ENCODE data around the gene CCDC127.

The CCDC127 gene

GRCh38 chr5:154236-154635, 63.7 kb downstream of the CCDC127 start:
- DNase-seq, result no peak

GRCh38 chr5:153256-153655, 64.7 kb downstream of the CCDC127 start:
- no peak for DNase-seq

GRCh38 chr5:152077-152476, 65.9 kb downstream of the CCDC127 start:
- no peak for DNase-seq

GRCh38 chr5:150746-151145, 67.2 kb downstream of the CCDC127 start:
- DNase-seq, result no peak

GRCh38 chr5:149745-150485, 68.0 kb downstream of the CCDC127 start:
- DNase-seq, result peak; percentile 25

GRCh38 chr5:147751-148150, 70.2 kb downstream of the CCDC127 start:
- DNase-seq, result no peak

All from suppressor macrophage treated with lipopolysaccharide for 4 hours (primary cell).